Measurements from ENCODE around the gene SLC19A1.

SLC19A1 gene

DNA sequence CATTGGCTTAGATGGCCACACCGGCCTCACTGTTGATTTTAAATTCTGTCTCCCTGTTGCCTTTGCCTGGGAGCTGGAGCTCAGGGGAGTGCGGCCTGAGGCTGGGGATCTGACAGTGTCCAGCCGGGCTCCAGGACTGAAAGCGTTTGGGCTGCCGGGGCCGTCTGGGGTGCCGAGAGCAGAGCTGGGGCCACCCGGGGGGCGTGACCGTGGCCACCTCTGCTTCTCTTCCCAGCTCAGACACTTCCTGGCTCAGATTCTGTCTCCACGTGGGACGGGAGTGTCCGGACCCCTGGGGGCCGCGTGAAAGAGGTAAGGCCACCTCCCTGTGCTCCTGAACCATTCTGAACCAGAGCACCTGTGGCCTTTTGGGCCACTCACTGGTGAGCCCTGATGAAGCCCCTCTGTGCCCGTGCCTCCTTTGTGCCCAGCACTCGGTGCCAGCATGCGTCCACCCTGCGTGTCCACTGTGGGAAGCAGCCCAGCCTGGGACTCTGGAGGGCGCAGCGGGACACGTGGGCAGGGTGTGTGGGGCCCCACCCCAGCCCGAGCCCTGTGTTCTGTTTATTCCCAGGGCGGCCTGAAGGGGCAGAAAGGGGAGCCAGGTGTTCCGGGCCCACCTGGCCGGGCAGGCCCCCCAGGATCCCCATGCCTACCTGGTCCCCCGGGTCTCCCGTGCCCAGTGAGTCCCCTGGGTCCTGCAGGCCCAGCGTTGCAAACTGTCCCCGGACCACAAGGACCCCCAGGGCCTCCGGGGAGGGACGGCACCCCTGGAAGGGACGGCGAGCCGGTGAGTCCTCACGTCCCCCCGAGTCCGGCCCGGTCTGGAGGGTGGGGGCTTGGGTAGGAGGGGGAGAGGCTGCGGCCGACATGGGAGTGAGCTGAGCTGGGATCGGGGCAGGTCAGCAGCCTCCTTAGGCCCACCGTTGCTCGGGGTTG, 64.8 kb downstream of the SLC19A1 start:
- DNase-seq (ENCODE audit: low spot score), result no peak

DNA sequence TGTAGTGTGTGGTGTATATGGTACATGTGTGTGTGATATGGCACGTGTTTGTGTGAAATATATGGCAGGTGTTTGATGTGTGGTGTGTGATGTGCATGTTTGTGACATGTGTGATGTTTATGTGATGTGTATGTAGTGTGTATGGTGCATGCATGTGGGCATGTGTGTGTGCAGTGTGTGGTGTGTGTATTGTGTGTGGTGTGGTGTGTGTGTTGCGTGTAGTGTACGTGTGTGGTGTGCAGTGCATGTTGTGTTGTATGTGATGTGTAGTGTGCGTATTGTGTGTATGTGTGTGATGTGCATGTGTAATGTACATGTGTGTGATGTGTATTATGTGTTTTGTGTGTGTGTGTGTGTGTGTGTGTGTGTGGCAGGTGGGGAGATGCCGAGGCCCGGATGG, 65.7 kb downstream of the SLC19A1 start:
- no peak for DNase-seq (ENCODE audit: low spot score)

DNA sequence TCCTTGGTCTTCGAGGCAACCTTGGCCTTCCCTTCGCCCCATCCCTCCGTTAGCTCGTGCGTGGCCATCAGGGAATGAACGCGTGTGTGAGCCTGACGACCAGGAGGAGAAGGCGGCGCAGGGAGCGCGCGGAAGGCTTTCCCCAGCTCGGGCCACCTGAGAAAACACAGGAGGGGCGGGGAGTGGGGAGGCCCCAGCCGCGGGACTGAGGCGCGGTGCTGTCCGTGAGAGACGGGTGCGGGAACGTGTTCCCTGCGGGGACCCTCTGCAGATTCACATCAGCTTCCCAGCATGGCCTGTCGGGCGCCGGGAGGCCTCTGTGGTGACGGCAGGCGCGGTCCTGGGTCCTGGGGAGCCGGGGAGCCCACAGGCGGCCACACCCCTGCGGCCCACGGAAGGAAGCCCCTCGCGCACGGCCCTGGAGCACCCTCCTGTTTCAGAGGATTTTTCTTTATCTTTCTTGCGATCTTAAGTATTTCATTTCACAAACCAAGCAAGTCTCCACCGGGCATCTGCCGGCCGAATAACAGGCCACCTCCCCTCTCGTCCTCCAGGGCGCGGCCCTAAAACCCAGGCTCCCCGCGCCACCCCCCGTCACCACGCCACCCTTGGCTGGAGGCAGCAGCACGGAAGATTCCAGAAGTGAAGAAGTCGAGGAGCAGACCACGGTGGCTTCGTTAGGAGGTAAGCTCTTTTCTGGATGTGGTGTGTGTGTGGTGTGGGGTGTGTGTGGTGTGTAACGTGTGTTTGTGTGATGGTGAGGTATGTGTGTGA, 66.3 kb downstream of the SLC19A1 start:
- DNase-seq (ENCODE audit: low spot score), result no peak

DNA sequence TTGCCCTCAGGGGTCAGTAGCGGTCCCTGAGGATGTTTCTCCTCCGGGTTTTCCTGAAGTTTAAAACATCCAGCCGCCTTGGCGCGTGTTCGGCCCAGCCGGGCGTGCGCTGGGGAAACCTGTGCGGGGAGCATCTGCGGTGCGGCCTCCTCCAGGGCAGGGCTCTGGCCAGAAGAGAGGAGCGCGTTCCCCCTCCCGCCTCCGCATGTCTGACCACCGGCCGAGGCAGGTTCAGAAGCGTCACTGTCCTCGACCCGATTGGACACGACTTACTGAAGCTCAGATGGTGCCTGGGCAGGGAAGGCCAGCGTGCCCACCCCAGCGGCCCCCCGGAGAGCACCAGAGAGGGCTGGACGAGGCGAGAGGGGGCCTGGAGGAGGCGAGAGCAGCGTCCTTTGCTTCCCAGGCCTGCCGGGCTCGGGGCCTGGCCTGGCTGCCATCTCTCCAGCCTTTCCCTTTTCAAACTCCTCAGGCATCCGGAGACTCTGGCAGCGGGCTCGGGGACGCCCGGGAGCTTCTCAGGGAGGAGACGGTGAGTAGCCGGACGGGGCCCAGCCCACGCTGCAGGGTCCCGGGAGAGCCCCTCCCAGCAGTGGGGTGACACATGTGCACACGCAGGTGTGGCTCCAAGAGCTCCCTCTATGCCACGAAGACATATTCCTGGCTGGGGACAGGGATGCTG, 67.1 kb downstream of the SLC19A1 start:
- no peak for DNase-seq (ENCODE audit: low spot score)

DNA sequence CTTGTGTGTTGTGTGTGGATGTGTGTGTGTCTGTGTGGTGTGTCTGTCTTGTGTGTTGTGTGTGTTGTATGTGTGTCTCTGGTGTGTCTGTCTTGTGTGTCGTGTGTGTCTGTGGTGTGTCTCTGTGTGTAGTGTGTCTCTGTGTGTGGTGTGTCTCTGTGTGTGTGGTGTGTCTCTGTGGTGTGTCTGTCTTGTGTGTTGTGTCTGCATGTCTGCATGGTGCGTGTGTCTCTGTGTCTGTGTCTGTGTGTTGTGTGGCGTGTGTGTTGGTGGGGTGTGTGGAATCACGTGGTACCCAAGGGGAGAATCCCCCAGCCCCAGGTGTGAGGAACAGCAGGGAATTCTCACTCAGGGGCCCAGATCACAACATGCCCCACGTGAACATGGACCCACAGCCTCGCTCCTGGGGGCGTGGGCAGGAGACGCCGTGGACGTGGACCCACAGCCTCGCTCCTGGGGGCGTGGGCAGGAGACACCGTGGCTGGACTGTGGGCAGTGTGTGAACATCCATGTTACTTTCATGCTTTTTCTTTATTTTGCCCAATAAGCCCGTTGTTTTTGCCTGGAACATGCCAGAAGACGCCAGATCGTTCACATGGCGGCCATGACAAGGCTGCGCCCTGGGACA, 67.8 kb downstream of the SLC19A1 start:
- no peak for DNase-seq (ENCODE audit: low spot score)

DNA sequence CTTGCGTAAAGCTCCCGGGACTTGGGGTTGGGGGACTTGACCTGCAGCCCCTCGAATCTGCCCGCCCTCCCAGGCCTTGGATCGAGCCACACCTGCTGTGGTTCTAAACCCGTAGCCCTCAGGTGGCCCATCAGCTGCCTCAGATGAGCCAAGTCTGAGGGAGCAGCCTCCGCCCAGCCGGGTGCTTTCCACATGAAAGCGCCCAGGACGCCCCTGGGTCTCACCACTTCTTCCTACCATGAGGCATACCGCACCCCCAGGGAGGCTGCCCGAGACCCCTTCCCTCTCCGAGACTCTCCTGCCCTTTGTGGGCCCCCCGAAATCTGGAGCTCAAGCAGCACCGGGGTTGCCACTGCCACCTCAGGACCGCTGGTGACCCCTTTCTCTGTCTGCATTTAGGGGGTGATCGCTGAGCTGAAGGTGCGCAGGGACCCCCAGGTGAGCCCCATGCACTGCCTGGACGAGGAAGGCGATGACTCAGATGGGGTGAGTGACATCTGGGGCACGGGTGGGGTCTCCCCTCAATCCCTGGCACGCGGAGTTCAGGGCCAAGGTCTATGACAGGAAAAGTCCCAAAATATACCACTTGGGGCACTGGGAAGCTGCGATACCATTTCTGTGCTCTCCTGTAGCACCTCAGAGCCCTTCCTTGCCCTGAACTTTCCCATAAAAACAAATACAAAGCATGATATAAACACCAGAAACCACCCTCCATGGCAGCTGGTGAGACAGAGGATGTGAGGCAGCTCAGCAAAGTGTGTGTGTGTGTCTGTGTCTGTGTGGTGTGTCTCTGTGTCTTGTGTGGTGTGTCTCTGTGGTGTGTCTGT, 68.5 kb downstream of the SLC19A1 start:
- DNase-seq (ENCODE audit: low spot score), result no peak

GRCh38 chr21:45472445-45473365, 69.5 kb downstream of the SLC19A1 start:
- no peak for DNase-seq (ENCODE audit: low spot score)

- DNase-seq (ENCODE audit: low spot score), result no peak
Observed at GRCh38 chr21:45471525-45472221, 70.6 kb downstream of the SLC19A1 start.

DNA sequence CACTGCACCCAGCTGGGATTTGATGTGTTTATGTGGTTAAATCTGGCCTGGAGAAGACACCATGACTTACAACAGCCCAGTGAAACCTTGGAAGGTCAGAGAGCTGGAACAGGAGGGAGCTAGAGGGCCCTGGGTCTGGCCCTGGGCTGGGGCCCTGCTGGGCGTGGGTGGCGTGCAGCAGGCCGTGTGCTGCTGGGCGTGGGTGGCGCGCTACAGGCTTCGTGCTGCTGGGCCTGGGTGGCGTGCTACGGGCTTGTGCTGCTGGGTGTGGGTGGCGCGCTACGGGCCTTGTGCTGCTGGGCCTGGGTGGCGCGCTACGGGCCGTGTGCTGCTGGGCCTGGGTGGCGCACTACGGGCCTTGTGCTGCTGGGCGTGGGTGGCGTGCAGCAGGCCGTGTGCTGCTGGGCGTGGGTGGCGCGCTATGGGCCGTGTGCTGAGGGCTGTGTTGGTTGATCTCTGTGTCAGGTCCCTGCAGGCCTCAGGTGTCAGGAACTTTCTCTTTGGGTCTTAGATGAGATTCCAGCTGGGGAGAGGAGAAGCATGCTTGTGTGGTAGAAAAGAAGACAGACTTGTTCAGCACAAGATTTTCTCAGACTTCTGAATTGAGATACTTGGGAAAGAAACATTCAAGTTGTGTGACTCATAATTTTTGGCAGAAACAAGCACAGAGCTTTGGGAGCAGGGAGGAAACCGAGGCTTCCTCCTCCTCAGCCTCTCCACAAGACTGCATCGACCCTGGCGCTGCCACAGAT, 71.3 kb downstream of the SLC19A1 start:
- no peak for DNase-seq (ENCODE audit: low spot score)

DNA sequence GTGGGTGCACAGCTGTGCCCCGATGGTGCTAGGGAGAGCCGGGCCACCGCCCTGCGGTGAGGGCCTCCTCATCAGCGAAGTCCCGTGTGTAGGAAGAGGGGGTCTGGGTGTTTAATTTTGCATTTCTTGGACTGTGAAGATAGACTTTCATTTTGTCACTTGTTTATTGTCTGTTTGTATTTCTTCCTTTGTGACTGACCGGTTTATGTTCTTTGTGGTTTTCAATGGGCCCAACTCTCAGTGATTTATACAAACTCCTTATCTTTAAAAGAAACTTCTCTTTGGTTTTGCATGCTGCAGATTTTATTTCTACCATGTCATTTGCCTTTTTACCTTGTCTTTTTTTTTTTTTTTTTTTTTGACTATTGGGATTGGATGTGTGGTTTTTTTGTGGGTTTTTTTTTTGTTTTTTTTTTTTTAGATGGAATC, 72.1 kb downstream of the SLC19A1 start:
- no peak for DNase-seq (ENCODE audit: low spot score)

- DNase-seq (ENCODE audit: low spot score), result no peak
Observed at GRCh38 chr21:45469273-45470086, 72.8 kb downstream of the SLC19A1 start.

GRCh38 chr21:45468971-45469272, 73.3 kb downstream of the SLC19A1 start:
- DNase-seq (ENCODE audit: low spot score), result no peak

DNA sequence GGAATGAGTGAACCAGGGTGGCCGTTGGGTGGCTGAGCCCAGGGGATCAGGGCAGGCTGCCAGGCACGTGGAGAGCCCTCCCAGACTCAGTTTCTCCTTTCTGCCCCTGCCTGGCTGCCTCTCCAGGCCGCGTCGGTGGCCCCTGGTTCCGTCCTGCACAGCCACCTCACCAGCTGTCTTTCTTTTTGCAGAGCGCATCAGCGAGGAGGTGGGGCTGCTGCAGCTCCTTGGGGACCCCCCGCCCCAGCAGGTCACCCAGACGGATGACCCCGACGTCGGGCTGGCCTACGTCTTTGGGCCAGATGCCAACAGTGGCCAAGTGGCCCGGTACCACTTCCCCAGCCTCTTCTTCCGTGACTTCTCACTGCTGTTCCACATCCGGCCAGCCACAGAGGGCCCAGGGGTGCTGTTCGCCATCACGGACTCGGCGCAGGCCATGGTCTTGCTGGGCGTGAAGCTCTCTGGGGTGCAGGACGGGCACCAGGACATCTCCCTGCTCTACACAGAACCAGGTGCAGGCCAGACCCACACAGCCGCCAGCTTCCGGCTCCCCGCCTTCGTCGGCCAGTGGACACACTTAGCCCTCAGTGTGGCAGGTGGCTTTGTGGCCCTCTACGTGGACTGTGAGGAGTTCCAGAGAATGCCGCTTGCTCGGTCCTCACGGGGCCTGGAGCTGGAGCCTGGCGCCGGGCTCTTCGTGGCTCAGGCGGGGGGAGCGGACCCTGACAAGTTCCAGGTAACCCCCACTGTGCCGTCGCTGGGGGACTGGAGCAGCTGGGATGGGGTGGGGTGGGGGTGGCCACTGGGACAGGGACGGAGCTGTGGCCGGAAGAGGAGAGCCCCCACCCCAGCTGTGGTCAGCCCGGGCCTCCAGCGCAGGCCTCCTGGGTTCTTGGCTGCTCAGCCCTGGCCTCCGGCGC, 73.9 kb downstream of the SLC19A1 start:
- DNase-seq (ENCODE audit: low spot score), result no peak

DNA sequence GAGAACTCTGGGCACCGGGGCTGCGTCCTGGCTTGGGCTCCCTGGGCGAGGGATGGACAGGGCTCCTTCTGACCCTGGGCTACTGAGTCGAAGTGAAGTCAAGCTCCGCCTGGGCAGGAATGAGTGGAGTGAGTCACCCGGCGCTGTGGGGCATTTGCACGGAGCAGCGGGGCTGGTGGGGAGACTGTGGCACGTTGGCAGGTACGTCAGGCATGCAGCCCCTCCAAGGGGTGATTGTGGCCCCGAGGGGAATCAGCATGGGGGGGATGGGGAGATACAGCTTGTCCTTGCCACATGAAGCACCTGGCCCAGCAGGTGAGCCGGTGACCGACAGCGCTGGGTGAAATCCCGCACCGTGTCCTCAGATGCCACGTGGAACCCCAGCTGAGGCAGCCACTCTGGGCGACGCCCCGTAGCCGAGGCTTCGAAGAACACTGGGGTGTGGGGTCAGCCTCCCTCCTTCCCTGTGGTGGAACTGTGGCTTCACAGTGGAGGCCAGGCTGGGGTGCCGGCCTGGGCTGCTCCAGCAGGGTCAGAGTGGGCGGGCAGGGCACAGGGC, 74.9 kb downstream of the SLC19A1 start:
- no peak for DNase-seq (ENCODE audit: low spot score)

DNA sequence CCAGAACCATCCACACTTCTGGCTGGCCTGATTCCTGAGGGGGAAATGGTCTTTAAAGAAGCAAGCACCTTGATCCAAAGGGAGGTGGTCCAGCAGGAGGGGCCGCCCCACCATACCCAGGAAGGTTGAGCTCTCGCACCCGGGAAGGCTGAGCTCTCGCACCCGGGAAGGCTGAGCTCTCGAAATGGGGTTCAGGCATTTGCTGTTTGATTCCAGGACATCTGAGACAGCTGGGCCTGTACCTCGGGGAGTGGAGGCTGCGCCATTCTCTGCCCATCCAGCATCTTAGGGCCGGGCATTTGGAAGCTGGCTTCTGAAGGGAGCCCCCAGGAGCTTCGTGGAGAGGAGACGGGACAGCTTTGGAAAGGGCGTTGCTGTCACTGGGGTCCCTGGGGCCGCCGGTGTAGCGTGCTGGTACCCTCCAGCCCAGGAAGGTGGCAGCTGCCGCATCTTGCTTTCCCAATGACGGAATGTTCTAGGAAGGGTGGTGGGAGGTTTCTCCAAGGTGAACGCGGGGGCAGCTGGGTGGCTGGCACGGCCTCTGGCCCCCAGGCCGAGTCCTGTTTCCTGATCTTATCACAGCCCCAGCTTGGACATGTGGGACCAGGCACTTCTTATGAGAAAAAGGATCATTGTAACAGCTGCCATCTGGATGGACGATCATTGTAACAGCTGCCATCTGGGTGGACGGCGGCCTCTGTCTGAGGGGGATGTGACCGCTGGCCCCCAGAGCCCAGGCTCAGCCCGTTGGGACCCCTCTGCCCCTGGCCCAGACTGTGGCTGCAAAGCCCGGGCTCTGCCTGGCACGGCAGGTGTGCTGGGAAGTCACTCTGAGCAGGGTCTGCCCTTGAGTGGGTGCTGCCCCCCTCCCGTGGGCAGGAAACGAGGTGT, 75.7 kb downstream of the SLC19A1 start:
- no peak for DNase-seq (ENCODE audit: low spot score)

Measured in germinal center (tissue), 1 donor.